Superior temporal gyrus (tissue), 1 donor: ENCODE measurements around the gene SSH2.
"Not testable (repeated sequence)": the region's sequence is repeated elsewhere in the genome, so short reads cannot be mapped to it uniquely, and the experiment has no call there.

ENCODE experiments used
- DNase-seq: peaks from one replicate; pipeline ENCODE4 v3.0.0-alpha.2; 2016; ENCODE audit errors: extremely low spot score

SSH2 gene

GRCh38 chr17:29740017-29740416 lies 190.0 kb downstream of the SSH2 start:
- DNase-seq: peak; percentile 47

- no peak for DNase-seq
Observed at GRCh38 chr17:29734640-29735039, 195.4 kb downstream of the SSH2 start.

- no peak for DNase-seq
Observed at GRCh38 chr17:29733166-29733565, 196.9 kb downstream of the SSH2 start.

GRCh38 chr17:29732613-29733012 lies 197.4 kb downstream of the SSH2 start:
- no peak for DNase-seq

GRCh38 chr17:29732209-29732608 lies 197.8 kb downstream of the SSH2 start:
- no peak for DNase-seq

GRCh38 chr17:29731589-29731929 lies 198.5 kb downstream of the SSH2 start:
- DNase-seq: no peak

- DNase-seq: no peak
Observed at GRCh38 chr17:29728490-29728889, 201.5 kb downstream of the SSH2 start.

- DNase-seq: no peak
Observed at GRCh38 chr17:29726715-29727252, 203.2 kb downstream of the SSH2 start.

- not testable (repeated sequence) for DNase-seq
Observed at GRCh38 chr17:29725408-29725807, 204.6 kb downstream of the SSH2 start.

GRCh38 chr17:29723278-29724047 lies 206.6 kb downstream of the SSH2 start:
- DNase-seq: no peak

- DNase-seq: no peak
Observed at GRCh38 chr17:29722411-29723198, 207.4 kb downstream of the SSH2 start.

GRCh38 chr17:29720551-29720950 lies 209.5 kb downstream of the SSH2 start:
- DNase-seq: no peak

- no peak for DNase-seq
Observed at GRCh38 chr17:29719469-29719868, 210.6 kb downstream of the SSH2 start.

- no peak for DNase-seq
Observed at GRCh38 chr17:29718446-29719039, 211.5 kb downstream of the SSH2 start.

GRCh38 chr17:29717817-29718216 lies 212.2 kb downstream of the SSH2 start:
- DNase-seq: no peak

GRCh38 chr17:29716566-29716965 lies 213.5 kb downstream of the SSH2 start:
- no peak for DNase-seq

GRCh38 chr17:29715680-29716079 lies 214.3 kb downstream of the SSH2 start:
- no peak for DNase-seq

- DNase-seq: no peak
Observed at GRCh38 chr17:29714146-29714545, 215.9 kb downstream of the SSH2 start.

GRCh38 chr17:29713626-29714025 lies 216.4 kb downstream of the SSH2 start:
- no peak for DNase-seq

- no peak for DNase-seq
Observed at GRCh38 chr17:29711588-29712385, 218.2 kb downstream of the SSH2 start.

- no peak for DNase-seq
Observed at GRCh38 chr17:29710891-29711418, 219.1 kb downstream of the SSH2 start.

GRCh38 chr17:29710520-29710884 lies 219.5 kb downstream of the SSH2 start:
- DNase-seq: no peak
